Liver (tissue), 9 donors: ENCODE measurements around the gene DNAJC5G. TPM values are rescaled to one million over a fixed set of nuclear protein-coding genes. Genes with fewer than 3 reads are reported as not detected.

Experiments used
- DNase-seq: peaks from one replicate; pipeline ENCODE4 v3.0.0-alpha.2; 2017; ENCODE audit warnings: low spot score
- H3K27ac ChIP-seq, 2 donors: one replicate each; pipeline ENCODE4 v1.7.0; 2013; ENCODE audit warnings: inconsistent platforms in 2 of 2, low read length in 2 of 2, control low read depth in 1 of 2, low read depth in 1 of 2, mild to moderate bottlenecking in 1 of 2
- H3K27me3 ChIP-seq, 4 donors: one replicate each; pipeline versions ENCODE4 v1.6.1 to v1.7.0; 2013; ENCODE audit warnings: low read length in 3 of 4, inconsistent platforms in 1 of 4, mild to moderate bottlenecking in 1 of 4, moderate library complexity in 1 of 4; ENCODE audit not compliant: control insufficient read depth in 4 of 4, insufficient read depth in 4 of 4
- H3K36me3 ChIP-seq, 4 donors: one replicate each; pipeline versions ENCODE4 v1.6.1 to v1.7.0; 2013; ENCODE audit warnings: low read length in 3 of 4, mild to moderate bottlenecking in 3 of 4, low read depth in 1 of 4, moderate library complexity in 1 of 4; ENCODE audit not compliant: control insufficient read depth in 4 of 4, insufficient read depth in 3 of 4
- H3K4me1 ChIP-seq, 4 donors: one replicate each; pipeline versions ENCODE4 v1.6.1 to v1.7.0; 2013; ENCODE audit warnings: low read length in 3 of 4, mild to moderate bottlenecking in 3 of 4, moderate library complexity in 1 of 4; ENCODE audit not compliant: control insufficient read depth in 4 of 4, insufficient read depth in 4 of 4
- H3K4me3 ChIP-seq, 3 donors: one replicate each; pipeline versions ENCODE4 v1.6.1 to v1.7.0; 2013; ENCODE audit warnings: low read length in 3 of 3, control low read depth in 1 of 3, low read depth in 1 of 3, mild to moderate bottlenecking in 1 of 3
- H3K9ac ChIP-seq, 2 donors: one replicate each; pipeline ENCODE4 v1.7.0; 2013; ENCODE audit warnings: low read length in 2 of 2, mild to moderate bottlenecking in 2 of 2, moderate library complexity in 2 of 2, control low read depth in 1 of 2, low read depth in 1 of 2
- H3K9me3 ChIP-seq, 4 donors: one replicate each; pipeline versions ENCODE4 v1.6.1 to v1.7.0; 2013; ENCODE audit warnings: low read length in 3 of 4; ENCODE audit not compliant: control insufficient read depth in 4 of 4
- ATF3 ChIP-seq: IDR thresholded peaks from 2 replicates; pipeline ENCODE4 v1.6.1; 2016; ENCODE audit warnings: antibody characterized with exemption
- CTCF ChIP-seq: fragments of 150-350 bp; IDR thresholded peaks from 2 replicates; pipeline ENCODE4 v1.5.1; 2017; ENCODE audit warnings: improper control_type of control experiment, low read depth, low read length; ENCODE audit not compliant: missing input control
- EGR1 ChIP-seq, 2 donors: IDR thresholded peaks; 2 replicates each; pipeline ENCODE4 v1.6.1; 2016 to 2018; ENCODE audit warnings: antibody characterized with exemption in 2 of 2, low read depth in 2 of 2
- FOXA1 ChIP-seq: IDR thresholded peaks from 2 replicates; pipeline ENCODE4 v1.6.1; 2016; ENCODE audit warnings: antibody characterized with exemption
- FOXA2 ChIP-seq: IDR thresholded peaks from 2 replicates; pipeline ENCODE4 v1.6.1; 2016; ENCODE audit warnings: antibody characterized with exemption
- GABPA ChIP-seq, 2 donors: IDR thresholded peaks in 1 of 2; conservative IDR thresholded peaks in 1 of 2; 2 replicates each; pipeline ENCODE4 v1.6.1; 2016; ENCODE audit warnings: antibody characterized with exemption in 2 of 2, mild to moderate bottlenecking in 1 of 2, moderate library complexity in 1 of 2
- HNF4G ChIP-seq: IDR thresholded peaks from 2 replicates; pipeline ENCODE4 v1.6.1; 2016; ENCODE audit warnings: antibody characterized with exemption
- JUND ChIP-seq, 2 donors: IDR thresholded peaks; 2 replicates each; pipeline ENCODE4 v1.6.1; 2016; ENCODE audit warnings: antibody characterized with exemption in 2 of 2
- MAX ChIP-seq: IDR thresholded peaks from 2 replicates; pipeline ENCODE4 v1.6.1; 2016; ENCODE audit warnings: antibody characterized with exemption
- NR2F2 ChIP-seq: IDR thresholded peaks from 2 replicates; pipeline ENCODE4 v1.6.1; 2016; ENCODE audit warnings: antibody characterized with exemption
- RAD21 ChIP-seq, 2 donors: IDR thresholded peaks; 2 replicates each; pipeline ENCODE4 v1.6.1; 2016; ENCODE audit warnings: antibody characterized with exemption in 2 of 2, mild to moderate bottlenecking in 2 of 2
- REST ChIP-seq: IDR thresholded peaks from 2 replicates; pipeline ENCODE4 v1.6.1; 2016; ENCODE audit warnings: antibody characterized with exemption, mild to moderate bottlenecking
- SP1 ChIP-seq: IDR thresholded peaks from 2 replicates; pipeline ENCODE4 v1.6.1; 2018; ENCODE audit warnings: antibody characterized with exemption, mild to moderate bottlenecking
- TAF1 ChIP-seq: conservative IDR thresholded peaks from 2 replicates; pipeline ENCODE4 v1.6.1; 2016; ENCODE audit warnings: antibody characterized with exemption, mild to moderate bottlenecking
- YY1 ChIP-seq: IDR thresholded peaks from 2 replicates; pipeline ENCODE4 v1.6.1; 2016; ENCODE audit warnings: antibody characterized with exemption, mild to moderate bottlenecking
- ZBTB33 ChIP-seq: IDR thresholded peaks from 2 replicates; pipeline ENCODE4 v1.6.1; 2016; ENCODE audit warnings: antibody characterized with exemption
- WGBS: extraction: QIAGEN DNeasy Blood & Tissue Kit; methylation state at CpG from one replicate; pipeline ENCODE4 v1.1.7; 2013; 5-methylcytosine and 5-hydroxymethylcytosine counted together
- polyA plus RNA-seq, 2 donors: library from polyadenylated mRNA; stranded (reverse) in 1 of 2; unstranded in 1 of 2; fragments of 200-250 nt in 1 of 2; fragments of >200 nt in 1 of 2; fragmentation: Nextera tagmentation in 1 of 2; extraction: Ambion mirVana in 1 of 2; gene quantifications; one replicate each; pipeline versions ENCODE4 v1.2.1 to v1.2.3, GENCODE V29; 2013 to 2015
- total RNA-seq, 2 donors: library from RNA; depleted of rRNA; stranded (reverse); fragments of >200 nt; gene quantifications; one replicate each; pipeline ENCODE4 v1.2.3, GENCODE V29; 2014
- donor health status: healthy.
- donor health status: healthy.
- donor health status: healthy.
- donor health status: healthy.
- donor health status: healthy.

DNAJC5G gene
- total and polyA plus RNA-seq, 4 donors: not detected

- no peak overlapping the region for H3K9ac ChIP-seq
- no peaks in the 10 kb centered on the region for H3K36me3 ChIP-seq
- H3K4me1 ChIP-seq: peaks cover 10 to 35% (median 22%) of the 10 kb centered on the region in 4 donors
- H3K4me3 ChIP-seq: no peak overlapping the region
- no peak for TF ChIP-seq CTCF
- TF ChIP-seq SP1: no peak
- TF ChIP-seq NR2F2: no peak
- TF ChIP-seq RAD21 (IDR thresholded peaks at IDR 0.05): no peak
- no peak for TF ChIP-seq ZBTB33
- no peak for TF ChIP-seq REST
- TF ChIP-seq YY1: no peak
- TF ChIP-seq HNF4G: no peak
- peaks cover 0 to 22% (median 3%) of the 10 kb centered on the region in 4 donors for H3K27me3 ChIP-seq
- H3K9me3 ChIP-seq: no peaks in the 10 kb centered on the region
- H3K27ac ChIP-seq: no peak overlapping the region
- 54% methylated on average over 11 of the region's 11 CpGs for WGBS
- no peak for DNase-seq
Observed at GRCh38 chr2:27261241-27261925, 13.8 kb upstream of the DNAJC5G start.

GRCh38 chr2:27261926-27262298 lies 13.3 kb upstream of the DNAJC5G start:
- H3K27me3 ChIP-seq: peaks cover 0 to 22% (median 3%) of the 10 kb centered on the region in 4 donors
- peak overlapping the region in 1 of 3 donors; percentile 49 for H3K4me3 ChIP-seq
- peaks cover 10 to 35% (median 22%) of the 10 kb centered on the region in 4 donors for H3K4me1 ChIP-seq
- no peaks in the 10 kb centered on the region for H3K9me3 ChIP-seq
- WGBS: 7% methylated on average over 40 of the region's 40 CpGs
- no peaks in the 10 kb centered on the region for H3K36me3 ChIP-seq
- H3K9ac ChIP-seq: no peak overlapping the region
- DNase-seq: no peak
- no peak overlapping the region for H3K27ac ChIP-seq
- TF ChIP-seq SP1 (no peak), FOXA1 (no peak), JUND (IDR thresholded peaks at IDR 0.05) (no peak), CTCF (no peak), HNF4G (no peak), ZBTB33 (no peak), ATF3 (no peak), NR2F2 (no peak), GABPA (IDR thresholded peaks at IDR 0.05 in 1 of 2, conservative IDR thresholded peaks at IDR 0.05 in 1 of 2) (no peak), RAD21 (IDR thresholded peaks at IDR 0.05) (no peak), MAX (no peak), TAF1 (no peak), YY1 (no peak), EGR1 (IDR thresholded peaks at IDR 0.05; ENCODE audit: low read depth in 2 of 2) (no peak), FOXA2 (no peak)
